Sigmoid colon (tissue), 4 donors: ENCODE measurements around the gene STK16.

ENCODE experiments used
- CTCF ChIP-seq, 4 experiments: fragments of 450-650 bp in 3 of 4; fragments of 200-600 bp in 1 of 4; IDR thresholded peaks; one replicate each; pipeline ENCODE4 v1.5.1; 2016 to 2019; ENCODE audit warnings: antibody characterized with exemption in 4 of 4, mild to moderate bottlenecking in 3 of 4, moderate library complexity in 2 of 4
- POLR2AphosphoS5 ChIP-seq, 4 donors: sonication (generic); formaldehyde crosslinking; IDR thresholded peaks; one replicate each; pipeline ENCODE4 v1.6.1; 2017; ENCODE audit warnings: antibody characterized with exemption in 4 of 4

- TF ChIP-seq POLR2AphosphoS5 (IDR thresholded peaks at IDR 0.05) (no peak), CTCF (IDR thresholded peaks at IDR 0.05) (no peak)
Measured at GRCh38 chr2:219207134-219207883, 38.0 kb upstream of the STK16 start.
